Keratinocyte (primary cell): ENCODE measurements around the gene TRIM25. TPM values are rescaled to one million over a fixed set of nuclear protein-coding genes. Genes with fewer than 3 reads are reported as not detected.

Experiments
- DNase-seq: peaks from one replicate; pipeline ENCODE4 v3.0.0-alpha.2; 2011; ENCODE audit warnings: low read depth, missing footprints, low spot score
- FAIRE-seq: peaks from 2 replicates; lab custom pipeline; 2011; peaks lifted over from hg19 to GRCh38; lab: Jason Lieb, UNC
- H2AFZ ChIP-seq: 2 replicates; pipeline ENCODE4 v1.6.0; 2012; ENCODE audit warnings: low read length, control low read depth, inconsistent platforms; ENCODE audit not compliant: control insufficient read depth
- H3K27ac ChIP-seq: 2 replicates; pipeline ENCODE4 v1.5.1; 2011; ENCODE audit warnings: low read length; ENCODE audit not compliant: control insufficient read depth, insufficient read depth
- H3K27me3 ChIP-seq: 3 replicates; pipeline ENCODE4 v1.6.0; 2011; ENCODE audit warnings: low read length; ENCODE audit not compliant: control insufficient read depth, insufficient read depth; ENCODE audit errors: extremely low read depth
- H3K36me3 ChIP-seq, 2 experiments: 2 replicates in 1 of 2; 3 replicates in 1 of 2; pipeline ENCODE4 v1.5.1; 2011; ENCODE audit warnings: low read length in 2 of 2, mild to moderate bottlenecking in 1 of 2; ENCODE audit not compliant: control insufficient read depth in 2 of 2, insufficient read depth in 2 of 2; ENCODE audit errors: extremely low read depth in 1 of 2
- H3K4me1 ChIP-seq: 3 replicates; pipeline ENCODE4 v1.5.1; 2011; ENCODE audit warnings: low read length; ENCODE audit not compliant: control insufficient read depth, insufficient read depth; ENCODE audit errors: extremely low read depth
- H3K4me2 ChIP-seq: 3 replicates; pipeline ENCODE4 v1.6.0; 2011; ENCODE audit warnings: low read depth, low read length; ENCODE audit not compliant: control insufficient read depth, insufficient read depth; ENCODE audit errors: extremely low read depth
- H3K4me3 ChIP-seq, 3 experiments: fragments of 200-600 bp in 1 of 3; sonication (generic) in 1 of 3; 2 replicates in 2 of 3; 3 replicates in 1 of 3; pipeline ENCODE4 v1.5.1; 2011 to 2016; ENCODE audit warnings: low read length in 3 of 3, mild to moderate bottlenecking in 3 of 3, control low read depth in 2 of 3, inconsistent platforms in 1 of 3, low read depth in 1 of 3, mixed read lengths in 1 of 3, mixed run types in 1 of 3, moderate library complexity in 1 of 3; ENCODE audit not compliant: control insufficient read depth in 2 of 3, insufficient read depth in 2 of 3; ENCODE audit errors: extremely low read depth in 1 of 3
- H3K79me2 ChIP-seq: 2 replicates; pipeline ENCODE4 v1.6.0; 2012; ENCODE audit warnings: low read length; ENCODE audit not compliant: control insufficient read depth, insufficient read depth
- H3K9ac ChIP-seq: 3 replicates; pipeline ENCODE4 v1.6.0; 2011; ENCODE audit warnings: low read length; ENCODE audit not compliant: control insufficient read depth, insufficient read depth; ENCODE audit errors: extremely low read depth
- H3K9me1 ChIP-seq: 3 replicates; pipeline ENCODE4 v1.6.0; 2011; ENCODE audit warnings: low read length; ENCODE audit not compliant: control insufficient read depth, insufficient read depth; ENCODE audit errors: extremely low read depth
- H3K9me3 ChIP-seq: 2 replicates; pipeline ENCODE4 v1.5.1; 2012; ENCODE audit warnings: low read depth, low read length; ENCODE audit not compliant: control insufficient read depth
- H4K20me1 ChIP-seq: 3 replicates; pipeline ENCODE4 v1.6.0; 2011; ENCODE audit warnings: low read length; ENCODE audit not compliant: control insufficient read depth, insufficient read depth; ENCODE audit errors: extremely low read depth
- EZH2 ChIP-seq: IDR thresholded peaks from one replicate; pipeline ENCODE4 v1.6.1; 2012; ENCODE audit warnings: inconsistent platforms, mild to moderate bottlenecking, low read length, moderate library complexity
- dilution Hi-C: fragments of 300-500 bp; cut with MboI; formaldehyde crosslinking; loops from one replicate; pipeline ENCODE4 v1.7.0; 2020; ENCODE audit warnings: low sequenced_read_pairs; ENCODE audit not compliant: extremely low pct_ligation_motif_present
- polyA plus RNA-seq, 5 experiments: library from polyadenylated mRNA; depleted of rRNA in 3 of 5; stranded (reverse) in 3 of 5; stranded (forward) in 1 of 5; unstranded in 1 of 5; fragments of >200 nt; gene quantifications; 1 replicate in 1 of 5; 2 replicates in 3 of 5; 3 replicates in 1 of 5; pipeline versions ENCODE4 v1.2.1 to v1.2.3, GENCODE V29; 2011 to 2012; ENCODE audit warnings: missing spikeins in 2 of 5, low read depth in 1 of 5, low replicate concordance in 1 of 5
- TF ChIP-seq, protein P1 (sequence below), 3 experiments: IDR thresholded peaks in 1 of 3; conservative IDR thresholded peaks in 1 of 3; optimal IDR thresholded peaks in 1 of 3; 2 replicates in 2 of 3; 3 replicates in 1 of 3; pipeline versions ENCODE3 to v1.5.1; 2011; ENCODE audit warnings: low read length in 3 of 3, mild to moderate bottlenecking in 3 of 3, moderate library complexity in 2 of 3, control low read depth in 1 of 3, inconsistent platforms in 1 of 3; ENCODE audit not compliant: insufficient read depth in 2 of 3; ENCODE audit errors: extremely low read depth in 1 of 3

TRIM25 gene
- polyA plus RNA-seq, 1 donor (not counting 4 experiments of a cell fraction or from before 2014, with no cell fraction given) = 60.3 TPM

DNA sequence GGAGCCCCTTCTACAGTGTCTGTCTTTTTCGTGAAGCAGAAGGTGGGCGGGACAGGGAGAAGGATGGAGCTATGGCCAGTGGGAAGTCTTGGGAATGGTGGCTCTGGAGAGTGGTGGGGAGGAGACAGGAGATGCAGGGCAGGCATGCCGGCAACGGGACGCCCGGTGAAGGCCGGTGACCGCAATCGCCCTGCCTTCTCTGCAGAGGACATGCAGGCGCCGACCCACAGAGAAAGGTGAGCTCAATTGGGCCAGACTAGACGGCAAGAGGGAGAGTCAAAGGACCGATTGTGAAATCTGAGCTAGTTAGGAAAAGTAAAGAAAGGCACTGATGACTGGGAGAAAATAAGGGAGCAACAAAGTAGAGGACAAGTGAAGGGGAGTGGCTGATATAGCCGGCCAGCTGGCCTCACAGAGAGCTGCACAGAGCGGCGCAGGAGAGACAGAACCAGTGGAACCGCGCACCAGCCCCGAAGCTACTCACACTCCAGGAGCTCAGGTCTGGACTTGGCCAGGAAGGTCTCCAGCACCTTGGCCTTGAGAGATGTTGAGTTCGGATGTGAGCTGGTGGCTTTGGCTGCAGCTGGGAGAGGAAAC lies 18.9 kb downstream of the TRIM25 start:
- H2AFZ ChIP-seq = no peak overlapping the region
- DNase-seq (no peak), FAIRE-seq (no peak)
- no peak overlapping the region for H3K4me3 ChIP-seq
- no peaks in the 10 kb centered on the region for H3K4me1 ChIP-seq
- no peak for TF ChIP-seq EZH2
- TF ChIP-seq, protein P1, sequence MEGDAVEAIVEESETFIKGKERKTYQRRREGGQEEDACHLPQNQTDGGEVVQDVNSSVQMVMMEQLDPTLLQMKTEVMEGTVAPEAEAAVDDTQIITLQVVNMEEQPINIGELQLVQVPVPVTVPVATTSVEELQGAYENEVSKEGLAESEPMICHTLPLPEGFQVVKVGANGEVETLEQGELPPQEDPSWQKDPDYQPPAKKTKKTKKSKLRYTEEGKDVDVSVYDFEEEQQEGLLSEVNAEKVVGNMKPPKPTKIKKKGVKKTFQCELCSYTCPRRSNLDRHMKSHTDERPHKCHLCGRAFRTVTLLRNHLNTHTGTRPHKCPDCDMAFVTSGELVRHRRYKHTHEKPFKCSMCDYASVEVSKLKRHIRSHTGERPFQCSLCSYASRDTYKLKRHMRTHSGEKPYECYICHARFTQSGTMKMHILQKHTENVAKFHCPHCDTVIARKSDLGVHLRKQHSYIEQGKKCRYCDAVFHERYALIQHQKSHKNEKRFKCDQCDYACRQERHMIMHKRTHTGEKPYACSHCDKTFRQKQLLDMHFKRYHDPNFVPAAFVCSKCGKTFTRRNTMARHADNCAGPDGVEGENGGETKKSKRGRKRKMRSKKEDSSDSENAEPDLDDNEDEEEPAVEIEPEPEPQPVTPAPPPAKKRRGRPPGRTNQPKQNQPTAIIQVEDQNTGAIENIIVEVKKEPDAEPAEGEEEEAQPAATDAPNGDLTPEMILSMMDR (optimal IDR thresholded peaks at IDR 0.05 in 1 of 3, IDR thresholded peaks at IDR 0.05 in 1 of 3, conservative IDR thresholded peaks at IDR 0.05 in 1 of 3; ENCODE audit: extremely low read depth in 1 of 3, insufficient read depth in 2 of 3, low read length in 3 of 3) = no peak
- no peaks in the 10 kb centered on the region for H3K9me3 ChIP-seq
- no peak overlapping the region for H3K9ac ChIP-seq
- H3K4me2 ChIP-seq = no peak overlapping the region
- H3K27me3 ChIP-seq = no peaks in the 10 kb centered on the region
- peaks cover 3% of the 10 kb centered on the region for H3K79me2 ChIP-seq
- H3K9me1 ChIP-seq = no peaks in the 10 kb centered on the region
- dilution Hi-C loops = no loop called here
- H4K20me1 ChIP-seq = no peaks in the 10 kb centered on the region
- peaks cover 65 to 70% of the 10 kb centered on the region in 2 experiments for H3K36me3 ChIP-seq
- no peak overlapping the region for H3K27ac ChIP-seq

DNA sequence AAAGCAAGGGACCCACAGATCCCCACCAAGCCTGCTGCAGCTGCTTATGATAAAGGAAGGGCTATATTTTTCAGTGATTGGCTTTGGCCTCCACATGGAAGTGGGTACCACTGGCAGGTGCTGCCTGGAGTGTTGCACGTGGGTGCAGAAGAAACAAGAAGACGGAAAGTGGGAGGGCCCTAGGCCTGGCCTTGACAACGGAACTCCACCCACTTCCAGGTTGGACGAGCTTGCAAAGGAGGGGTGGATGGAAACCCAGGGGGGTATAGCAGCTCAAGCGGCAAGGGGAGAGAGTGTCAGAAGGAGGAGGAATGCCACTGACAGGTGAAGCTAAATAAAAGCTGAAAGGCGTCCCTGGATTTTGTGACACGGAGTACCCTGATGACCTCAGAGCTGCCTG lies 20.3 kb downstream of the TRIM25 start:
- H2AFZ ChIP-seq = no peak overlapping the region
- no peak overlapping the region for H3K9ac ChIP-seq
- H3K4me3 ChIP-seq = no peak overlapping the region
- no peak for TF ChIP-seq EZH2
- TF ChIP-seq, protein P1 (optimal IDR thresholded peaks at IDR 0.05 in 1 of 3, IDR thresholded peaks at IDR 0.05 in 1 of 3, conservative IDR thresholded peaks at IDR 0.05 in 1 of 3; ENCODE audit: extremely low read depth in 1 of 3, insufficient read depth in 2 of 3, low read length in 3 of 3) = no peak
- no peaks in the 10 kb centered on the region for H3K9me1 ChIP-seq
- FAIRE-seq (no peak), DNase-seq (no peak)
- no peaks in the 10 kb centered on the region for H3K27me3 ChIP-seq
- no peak overlapping the region for H3K4me2 ChIP-seq
- no peaks in the 10 kb centered on the region for H3K79me2 ChIP-seq
- dilution Hi-C loops = no loop called here
- no peaks in the 10 kb centered on the region for H4K20me1 ChIP-seq
- H3K36me3 ChIP-seq = peaks cover 62 to 64% of the 10 kb centered on the region in 2 experiments
- H3K9me3 ChIP-seq = peaks cover 4% of the 10 kb centered on the region
- no peak overlapping the region for H3K27ac ChIP-seq
- no peaks in the 10 kb centered on the region for H3K4me1 ChIP-seq
